BLaER1 (cell line): ENCODE measurements around the gene CTU1.
A peak's percentile ranks its signal among the peaks of the same experiment; 100 is the strongest.
"Not testable (repeated sequence)": the region's sequence is repeated elsewhere in the genome, so short reads cannot be mapped to it uniquely, and the experiment has no call there.

Experiments
- H3K27ac ChIP-seq: shearing (Covaris generic); formaldehyde crosslinking; 2 replicates; pipeline ENCODE4 v1.8.1; 2022
- H3K27me3 ChIP-seq: shearing (Covaris generic); formaldehyde crosslinking; 2 replicates; pipeline ENCODE4 v1.8.1; 2022
- H3K36me3 ChIP-seq: shearing (Covaris generic); formaldehyde crosslinking; 2 replicates; pipeline ENCODE4 v1.8.1; 2022
- H3K4me1 ChIP-seq: shearing (Covaris generic); formaldehyde crosslinking; 2 replicates; pipeline ENCODE4 v1.8.1; 2022
- H3K4me2 ChIP-seq: shearing (Covaris generic); formaldehyde crosslinking; 2 replicates; pipeline ENCODE4 v1.8.1; 2022
- H3K4me3 ChIP-seq: shearing (Covaris generic); formaldehyde crosslinking; 2 replicates; pipeline ENCODE4 v1.8.1; 2022
- H3K9ac ChIP-seq: shearing (Covaris generic); formaldehyde crosslinking; 2 replicates; pipeline ENCODE4 v1.8.1; 2022
- H3K9me3 ChIP-seq: shearing (Covaris generic); formaldehyde crosslinking; 2 replicates; pipeline ENCODE4 v1.8.1; 2022
- H4K20me1 ChIP-seq: shearing (Covaris generic); formaldehyde crosslinking; 2 replicates; pipeline ENCODE4 v1.8.1; 2022
- Cebpa-rat ChIP-seq: shearing (Covaris generic); IDR thresholded peaks from 2 replicates; pipeline ENCODE4 v1.8.1; 2022

CTU1 gene

DNA sequence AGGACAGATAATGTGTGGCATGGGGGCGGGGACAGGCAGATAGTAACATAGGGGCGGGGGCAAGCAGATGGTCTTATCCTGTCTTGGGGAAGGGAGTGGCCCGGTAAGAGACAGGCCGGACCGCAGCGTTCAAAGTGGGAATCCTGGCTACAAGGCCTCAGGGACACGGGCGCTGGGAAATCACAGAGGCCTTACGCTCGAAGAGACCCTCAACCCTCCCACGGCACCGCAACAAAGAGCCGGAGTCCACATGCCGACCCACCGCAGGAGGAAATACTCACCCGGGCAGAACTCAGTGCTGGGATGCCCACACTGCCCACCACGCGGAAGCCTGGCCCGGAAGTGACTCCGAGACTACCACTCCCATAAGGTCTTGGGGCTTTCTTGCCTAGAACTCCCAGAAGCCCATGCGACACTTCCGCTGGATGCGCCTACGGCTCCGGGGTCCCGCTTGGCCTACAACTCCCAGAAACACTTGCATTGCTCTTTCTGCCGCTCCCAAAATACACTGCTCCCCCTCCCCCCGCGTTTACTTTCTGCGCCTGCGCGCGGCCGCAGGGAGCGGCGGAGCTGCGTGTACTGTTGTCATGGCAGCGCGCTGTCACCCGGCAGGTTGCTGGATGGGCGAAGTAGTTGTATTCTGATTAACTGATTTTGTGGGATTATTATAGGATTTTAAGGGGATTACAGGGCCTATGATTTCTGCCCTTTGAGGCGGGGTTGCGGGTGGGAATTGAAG, at the start of gene CTU1:
CTU1 (minus strand) TSS at position 344 of the 739 bp plus-strand sequence. CDS start 3,840 bp downstream, outside the sequence.
- no peak for TF ChIP-seq Cebpa-rat
- Histone ChIP-seq H3K27ac (peak within 1 kb of the TSS; percentile 85), H3K9ac (peak within 1 kb of the TSS; percentile 90), H3K4me2 (peak within 1 kb of the TSS; percentile 92), H3K9me3 (no peaks in the 10 kb centered on the region), H4K20me1 (peaks cover 26% of the 10 kb centered on the region), H3K4me3 (peak within 1 kb of the TSS; percentile 86), H3K36me3 (peaks cover 30% of the 10 kb centered on the region), H3K4me1 (peaks cover 27% of the 10 kb centered on the region), H3K27me3 (no peaks in the 10 kb centered on the region)

DNA sequence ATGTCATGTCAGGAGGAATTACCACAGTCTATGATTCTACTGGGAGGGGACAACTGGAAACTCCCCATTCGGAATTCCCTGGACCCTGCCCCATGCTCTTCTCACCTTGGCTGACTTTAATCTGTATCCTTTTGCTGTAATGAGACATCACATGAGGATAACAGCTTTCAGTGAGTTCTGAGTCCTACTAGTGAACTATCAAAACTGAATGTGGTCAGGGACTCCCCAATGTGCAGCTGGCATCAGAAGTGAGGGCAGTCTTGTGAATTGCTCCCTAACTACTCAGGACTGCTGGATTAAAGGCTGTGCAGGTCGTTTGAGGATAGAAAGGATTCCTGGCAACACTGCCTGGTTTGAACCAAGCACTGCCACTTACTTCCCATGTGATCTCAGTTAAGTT, 49.1 kb upstream of the CTU1 start:
- no peaks in the 10 kb centered on the region for H4K20me1 ChIP-seq
- H3K27ac ChIP-seq = no peak overlapping the region
- TF ChIP-seq Cebpa-rat = no peak
- no peak overlapping the region for H3K9ac ChIP-seq
- H3K4me2 ChIP-seq = no peak overlapping the region
- no peaks in the 10 kb centered on the region for H3K27me3 ChIP-seq
- no peaks in the 10 kb centered on the region for H3K9me3 ChIP-seq
- H3K4me3 ChIP-seq = no peak overlapping the region
- H3K36me3 ChIP-seq = no peaks in the 10 kb centered on the region
- H3K4me1 ChIP-seq = no peaks in the 10 kb centered on the region

DNA sequence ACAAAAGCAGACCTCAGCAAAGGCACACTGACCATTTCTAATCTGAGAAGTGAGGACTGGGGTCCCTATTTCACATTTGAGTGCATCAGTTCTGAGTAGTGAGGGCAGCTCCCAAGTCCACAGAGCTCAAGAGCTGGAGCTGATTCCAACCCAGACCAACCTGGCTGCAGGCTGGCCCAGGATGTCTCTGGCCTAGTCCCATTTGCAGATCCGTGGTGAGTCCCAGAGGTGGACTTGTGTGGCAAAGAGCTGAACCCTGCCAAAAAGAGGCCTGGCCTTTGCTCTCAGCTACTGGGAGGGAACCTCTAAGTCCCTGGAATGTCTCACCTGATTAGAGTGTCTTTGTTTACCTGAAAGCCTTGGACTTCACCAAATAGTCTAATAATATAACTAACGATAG, 48.5 kb upstream of the CTU1 start:
- no peak overlapping the region for H3K4me2 ChIP-seq
- no peaks in the 10 kb centered on the region for H3K36me3 ChIP-seq
- no peaks in the 10 kb centered on the region for H3K27me3 ChIP-seq
- H3K9ac ChIP-seq = no peak overlapping the region
- no peak overlapping the region for H3K4me3 ChIP-seq
- TF ChIP-seq Cebpa-rat = no peak
- no peaks in the 10 kb centered on the region for H3K4me1 ChIP-seq
- no peaks in the 10 kb centered on the region for H3K9me3 ChIP-seq
- H4K20me1 ChIP-seq = no peaks in the 10 kb centered on the region
- no peak overlapping the region; the same call in 1 of the 2 replicates for H3K27ac ChIP-seq

DNA sequence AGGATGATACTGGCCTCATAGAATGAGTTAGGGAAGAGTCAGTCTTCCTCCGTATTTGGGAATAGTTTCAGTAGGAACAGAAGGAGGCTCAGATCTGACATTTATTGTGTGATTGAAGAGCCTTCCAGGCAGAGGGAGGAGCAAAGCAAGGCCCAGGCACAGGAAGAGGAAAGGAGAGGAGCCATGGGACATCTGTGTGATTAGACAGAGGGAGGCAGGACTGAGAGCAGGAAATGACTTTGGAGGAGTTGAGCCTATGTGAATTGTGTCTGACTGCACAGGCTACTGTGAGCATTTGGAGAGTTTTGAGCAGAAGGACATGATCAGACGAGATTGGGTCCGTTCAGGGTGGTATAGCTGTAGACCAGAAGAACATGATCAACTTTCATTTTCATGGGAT, 42.4 kb upstream of the CTU1 start:
- Histone ChIP-seq H4K20me1 (no peaks in the 10 kb centered on the region), H3K4me2 (0 out of 2 replicates have a peak overlapping the region, but pooled peaks have one; percentile 2), H3K27ac (no peak overlapping the region), H3K9ac (no peak overlapping the region), H3K27me3 (no peaks in the 10 kb centered on the region), H3K4me1 (peaks cover 31% of the 10 kb centered on the region), H3K36me3 (no peaks in the 10 kb centered on the region), H3K9me3 (no peaks in the 10 kb centered on the region), H3K4me3 (no peak overlapping the region)
- TF ChIP-seq Cebpa-rat = no peak

DNA sequence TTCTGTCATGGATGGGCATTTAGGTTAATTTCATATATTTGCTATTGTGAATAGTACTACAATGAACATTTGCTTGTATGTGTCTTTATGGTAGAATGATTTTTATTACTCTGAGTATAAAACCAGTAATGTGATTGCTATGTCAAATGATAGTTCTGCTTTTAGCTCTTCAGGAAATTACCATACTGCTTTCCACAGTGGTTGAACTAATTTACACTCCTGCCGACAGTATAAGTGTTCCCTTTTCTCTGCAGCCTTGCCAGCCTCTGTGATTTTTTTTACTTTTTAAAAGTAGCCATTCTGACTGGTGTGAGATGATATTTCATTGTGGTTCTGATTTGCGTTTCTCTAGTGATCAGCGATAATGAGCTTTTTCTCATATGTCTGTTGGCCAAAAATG, 40.4 kb upstream of the CTU1 start:
- no peaks in the 10 kb centered on the region for H3K9me3 ChIP-seq
- peak overlapping the region; percentile 60 for H3K4me2 ChIP-seq
- H4K20me1 ChIP-seq = no peaks in the 10 kb centered on the region
- no peak for TF ChIP-seq Cebpa-rat
- no peak overlapping the region for H3K9ac ChIP-seq
- no peak overlapping the region for H3K27ac ChIP-seq
- no peaks in the 10 kb centered on the region for H3K36me3 ChIP-seq
- no peak overlapping the region for H3K4me3 ChIP-seq
- H3K27me3 ChIP-seq = no peaks in the 10 kb centered on the region
- H3K4me1 ChIP-seq = peaks cover 35% of the 10 kb centered on the region

DNA sequence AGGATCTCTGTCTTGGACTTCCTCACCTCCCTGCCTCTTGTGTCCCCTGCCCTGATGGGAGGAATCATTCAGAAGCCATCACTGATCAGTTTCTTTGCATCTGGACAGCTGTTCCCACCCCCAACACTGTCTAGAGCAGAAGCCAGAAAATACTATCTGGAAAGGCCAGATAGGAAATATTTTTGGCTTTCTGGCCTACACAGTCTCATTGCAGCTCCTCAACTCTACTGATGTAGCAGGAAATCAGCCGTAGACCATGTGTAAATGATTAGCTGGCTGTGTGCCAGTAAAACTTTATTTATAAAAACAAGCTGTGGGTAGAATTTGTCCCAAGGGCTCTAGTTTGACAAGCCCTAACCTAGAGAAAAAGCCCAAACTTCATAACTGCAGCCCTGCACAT, 39.5 kb upstream of the CTU1 start:
- Histone ChIP-seq H3K27ac (peak overlapping the region; percentile 15; the same call in 1 of the 2 replicates), H3K9me3 (no peaks in the 10 kb centered on the region), H3K4me2 (peak overlapping the region; percentile 60), H4K20me1 (no peaks in the 10 kb centered on the region), H3K36me3 (no peaks in the 10 kb centered on the region), H3K4me3 (no peak overlapping the region), H3K4me1 (peaks cover 38% of the 10 kb centered on the region), H3K9ac (no peak overlapping the region), H3K27me3 (no peaks in the 10 kb centered on the region)
- TF ChIP-seq Cebpa-rat = no peak

DNA sequence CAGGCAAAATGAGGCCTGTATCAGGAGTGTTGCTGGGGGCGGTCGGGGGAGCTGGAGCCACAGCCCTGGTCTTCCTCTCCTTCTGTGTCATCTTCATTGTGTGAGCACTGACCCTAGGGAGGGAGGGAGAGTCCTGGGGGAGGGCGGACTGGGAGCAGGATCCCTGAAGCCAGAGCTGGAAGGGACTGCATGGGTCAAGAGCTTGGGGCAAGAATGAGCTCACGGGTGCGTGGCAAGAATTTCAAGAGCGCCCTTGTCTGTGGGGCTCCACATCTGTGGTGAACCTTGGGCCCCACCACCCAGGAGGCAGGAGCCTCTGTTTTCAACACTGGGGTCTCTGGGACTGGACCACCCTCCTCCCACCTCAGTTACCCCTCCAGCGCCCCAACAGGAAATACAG, 38.5 kb upstream of the CTU1 start:
- Histone ChIP-seq H3K4me2 (no peak overlapping the region; the same call in 1 of the 2 replicates), H3K36me3 (no peaks in the 10 kb centered on the region), H3K27me3 (no peaks in the 10 kb centered on the region), H3K4me1 (peaks cover 48% of the 10 kb centered on the region), H3K4me3 (no peak overlapping the region), H4K20me1 (no peaks in the 10 kb centered on the region), H3K9me3 (no peaks in the 10 kb centered on the region), H3K27ac (no peak overlapping the region), H3K9ac (no peak overlapping the region)
- TF ChIP-seq Cebpa-rat = no peak

DNA sequence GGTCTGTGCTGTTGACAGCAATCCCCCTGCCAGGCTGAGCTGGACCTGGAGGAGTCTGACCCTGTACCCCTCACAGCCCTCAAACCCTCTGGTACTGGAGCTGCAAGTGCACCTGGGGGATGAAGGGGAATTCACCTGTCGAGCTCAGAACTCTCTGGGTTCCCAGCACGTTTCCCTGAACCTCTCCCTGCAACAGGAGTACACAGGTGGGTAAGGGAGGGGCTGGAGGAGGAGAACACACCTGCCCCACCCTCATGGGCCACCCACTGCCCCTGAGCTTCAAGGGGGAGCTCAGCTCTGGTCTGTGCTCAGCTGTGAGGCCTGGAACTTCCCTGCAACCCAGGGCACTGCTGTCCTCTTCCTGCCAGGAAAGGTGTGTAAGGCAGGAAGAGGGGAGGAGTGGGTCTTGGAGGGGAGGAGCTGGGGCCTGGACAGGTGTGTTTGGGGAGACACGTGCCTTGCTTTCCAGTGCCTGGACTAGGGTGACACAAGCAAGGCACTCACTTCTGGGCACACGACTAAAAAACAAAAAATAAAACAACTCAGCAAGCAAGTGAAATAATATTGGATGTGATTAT, 37.8 kb upstream of the CTU1 start:
- Histone ChIP-seq H3K9ac (no peak overlapping the region), H4K20me1 (no peaks in the 10 kb centered on the region), H3K4me3 (no peak overlapping the region), H3K4me2 (no peak overlapping the region), H3K4me1 (peaks cover 55% of the 10 kb centered on the region), H3K9me3 (no peaks in the 10 kb centered on the region), H3K36me3 (no peaks in the 10 kb centered on the region), H3K27me3 (no peaks in the 10 kb centered on the region), H3K27ac (no peak overlapping the region)
- TF ChIP-seq Cebpa-rat = no peak

DNA sequence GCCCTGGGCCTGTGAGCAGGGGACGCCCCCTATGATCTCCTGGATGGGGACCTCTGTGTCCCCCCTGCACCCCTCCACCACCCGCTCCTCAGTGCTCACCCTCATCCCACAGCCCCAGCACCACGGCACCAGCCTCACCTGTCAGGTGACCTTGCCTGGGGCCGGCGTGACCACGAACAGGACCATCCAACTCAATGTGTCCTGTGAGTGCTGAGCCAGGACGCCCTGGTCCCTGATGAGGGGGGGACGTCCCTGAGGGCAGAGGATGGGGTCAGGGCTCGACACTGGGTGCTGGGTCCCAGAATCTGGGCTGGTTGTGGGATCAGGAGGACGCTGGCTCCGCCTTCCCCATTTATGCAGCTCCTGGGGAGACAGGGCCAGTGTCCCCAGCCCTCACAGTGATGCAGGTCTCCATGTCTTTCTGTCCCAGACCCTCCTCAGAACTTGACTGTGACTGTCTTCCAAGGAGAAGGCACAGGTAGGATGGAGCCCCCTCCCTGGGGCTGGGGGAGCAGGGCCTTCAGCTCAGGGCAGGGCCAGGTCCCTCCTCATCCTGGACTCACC, 36.4 kb upstream of the CTU1 start:
- Histone ChIP-seq H3K4me3 (no peak overlapping the region), H3K9me3 (no peaks in the 10 kb centered on the region), H3K27ac (no peak overlapping the region), H3K36me3 (no peaks in the 10 kb centered on the region), H3K27me3 (no peaks in the 10 kb centered on the region), H3K4me1 (peaks cover 63% of the 10 kb centered on the region), H4K20me1 (no peaks in the 10 kb centered on the region), H3K4me2 (no peak overlapping the region), H3K9ac (no peak overlapping the region)
- no peak for TF ChIP-seq Cebpa-rat

DNA sequence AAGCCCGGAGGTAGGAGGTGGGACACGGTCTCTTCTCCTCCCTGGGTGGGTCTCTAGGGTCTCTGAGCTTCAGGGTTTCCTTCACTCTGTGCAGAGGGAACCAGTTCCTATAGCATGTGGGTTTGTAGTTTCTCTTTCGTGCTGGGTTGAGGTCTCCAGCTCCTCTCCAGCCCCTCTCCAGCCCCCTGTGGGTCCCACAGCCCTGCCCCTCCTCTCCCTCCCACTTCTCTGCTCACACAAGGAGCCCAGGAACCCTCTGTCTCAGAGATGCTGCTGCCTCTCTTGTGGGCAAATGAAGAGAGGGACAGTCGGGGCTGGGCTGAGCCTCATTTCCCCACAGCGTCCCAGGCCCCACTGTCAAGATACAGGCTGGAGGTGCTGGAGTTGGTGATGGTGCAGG, 35.3 kb upstream of the CTU1 start:
- H3K36me3 ChIP-seq = no peaks in the 10 kb centered on the region
- no peaks in the 10 kb centered on the region for H3K9me3 ChIP-seq
- H3K4me3 ChIP-seq = no peak overlapping the region
- 0 out of 2 replicates have a peak overlapping the region, but pooled peaks have one; percentile 5 for H3K4me2 ChIP-seq
- no peak overlapping the region for H3K9ac ChIP-seq
- TF ChIP-seq Cebpa-rat = no peak
- H3K4me1 ChIP-seq = peaks cover 66% of the 10 kb centered on the region
- no peak overlapping the region for H3K27ac ChIP-seq
- no peaks in the 10 kb centered on the region for H4K20me1 ChIP-seq
- no peaks in the 10 kb centered on the region for H3K27me3 ChIP-seq

DNA sequence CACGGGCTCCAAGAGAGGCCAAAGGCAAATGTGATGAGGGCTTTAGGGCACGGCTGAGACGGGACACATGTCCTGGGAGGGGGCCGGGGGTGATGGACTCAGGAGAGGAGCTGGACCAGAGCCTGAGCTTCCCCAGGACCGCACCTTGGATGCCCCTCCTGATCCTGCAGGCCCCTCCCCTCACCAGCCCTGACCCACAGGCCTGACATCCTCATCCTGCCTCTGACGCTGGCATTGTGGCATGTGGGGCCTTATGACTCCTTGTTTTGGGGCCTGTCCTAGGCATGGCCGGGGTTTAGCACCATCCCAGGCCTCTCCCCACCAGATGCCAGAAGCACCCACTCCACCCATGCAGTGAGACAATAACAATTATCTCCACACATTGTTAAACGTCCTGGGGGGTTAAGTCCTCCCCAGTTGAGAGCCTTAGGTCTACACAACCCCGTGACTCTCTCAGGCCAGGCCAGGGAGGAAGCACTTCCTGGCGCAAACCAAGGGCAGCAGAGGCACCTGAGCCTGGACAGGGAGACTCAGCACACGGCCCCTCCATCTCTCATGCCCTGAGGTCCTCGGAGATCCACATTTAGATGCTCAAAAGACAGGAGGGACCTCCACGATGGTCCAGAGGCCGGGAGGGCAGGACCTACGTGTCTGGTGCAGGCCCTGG, 34.7 kb upstream of the CTU1 start:
- Histone ChIP-seq H3K4me1 (peaks cover 66% of the 10 kb centered on the region), H3K4me2 (0 out of 2 replicates have a peak overlapping the region, but pooled peaks have one; percentile 5)
- H3K36me3 ChIP-seq, H3K9me3 ChIP-seq, H3K27me3 ChIP-seq, H3K4me3 ChIP-seq, H3K27ac ChIP-seq, H4K20me1 ChIP-seq, H3K9ac ChIP-seq: not testable (repeated sequence)
